Fibroblast of lung (primary cell): ENCODE data around the gene CARD10. TPM values are rescaled to one million over a fixed set of nuclear protein-coding genes. Genes with fewer than 3 reads are reported as not detected.
"Not testable (repeated sequence)": the region's sequence is repeated elsewhere in the genome, so short reads cannot be mapped to it uniquely, and the experiment has no call there.

ENCODE experiments used
- DNase-seq, 2 donors: peaks; one replicate each; pipeline versions ENCODE4 v3.0.0 to v3.0.0-alpha.2; 2010; ENCODE audit warnings: low read depth in 2 of 2
- H2AFZ ChIP-seq: 2 replicates; pipeline ENCODE4 v1.5.1; 2012; ENCODE audit warnings: low read length, control low read depth, inconsistent platforms
- H3K27ac ChIP-seq: 2 replicates; pipeline ENCODE4 v1.5.1; 2011; ENCODE audit warnings: low read length, control low read depth; ENCODE audit not compliant: insufficient read depth
- H3K27me3 ChIP-seq: 2 replicates; pipeline ENCODE4 v1.5.1; 2011; ENCODE audit warnings: mild to moderate bottlenecking, low read length; ENCODE audit not compliant: control insufficient read depth, insufficient read depth
- H3K36me3 ChIP-seq: 2 replicates; pipeline ENCODE4 v1.5.1; 2011; ENCODE audit warnings: low read length; ENCODE audit not compliant: control insufficient read depth, insufficient read depth
- H3K4me1 ChIP-seq: 2 replicates; pipeline ENCODE4 v1.5.1; 2011; ENCODE audit warnings: low read length; ENCODE audit not compliant: control insufficient read depth, insufficient read depth; ENCODE audit errors: extremely low read depth
- H3K4me2 ChIP-seq: 2 replicates; pipeline ENCODE4 v1.5.1; 2011; ENCODE audit warnings: low read length, control low read depth; ENCODE audit not compliant: insufficient read depth; ENCODE audit errors: extremely low read depth
- H3K4me3 ChIP-seq, 4 experiments: fragments of 200-600 bp in 1 of 4; sonication (generic) in 1 of 4; replicated peaks in 1 of 4; 2 replicates each; pipeline ENCODE4 v1.5.1; 2011 to 2016; ENCODE audit warnings: low read length in 4 of 4, low read depth in 3 of 4, mild to moderate bottlenecking in 3 of 4, control low read depth in 2 of 4, inconsistent platforms in 1 of 4, mixed read lengths in 1 of 4; ENCODE audit not compliant: insufficient read depth in 1 of 4; ENCODE audit errors: control extremely low read depth in 1 of 4
- H3K79me2 ChIP-seq: 2 replicates; pipeline ENCODE4 v1.5.1; 2012; ENCODE audit warnings: mild to moderate bottlenecking, low read length, inconsistent platforms; ENCODE audit not compliant: control insufficient read depth, insufficient read depth
- H3K9ac ChIP-seq: 2 replicates; pipeline ENCODE4 v1.5.1; 2011; ENCODE audit warnings: mild to moderate bottlenecking, low read length, control low read depth; ENCODE audit not compliant: insufficient read depth
- H3K9me3 ChIP-seq: 2 replicates; pipeline ENCODE4 v1.5.1; 2012; ENCODE audit warnings: low read depth, low read length; ENCODE audit not compliant: control insufficient read depth, insufficient read depth
- H4K20me1 ChIP-seq: 2 replicates; pipeline ENCODE4 v1.5.1; 2011; ENCODE audit warnings: low read length; ENCODE audit not compliant: control insufficient read depth, insufficient read depth; ENCODE audit errors: extremely low read depth
- CTCF ChIP-seq, 2 donors: IDR thresholded peaks in 1 of 2; conservative IDR thresholded peaks in 1 of 2; 1 replicate in 1 of 2; 2 replicates in 1 of 2; pipeline ENCODE4 v1.5.1; 2011 to 2012; ENCODE audit warnings: low read length in 2 of 2, control low read depth in 1 of 2, inconsistent platforms in 1 of 2, low read depth in 1 of 2, mild to moderate bottlenecking in 1 of 2
- EZH2 ChIP-seq: IDR thresholded peaks from 2 replicates; pipeline ENCODE4 v1.5.1; 2012; ENCODE audit warnings: low read length, control low read depth, mild to moderate bottlenecking; ENCODE audit errors: missing control alignments
- polyA plus RNA-seq, 2 donors: library from polyadenylated mRNA; depleted of rRNA in 1 of 2; stranded (reverse) in 1 of 2; unstranded in 1 of 2; fragments of >200 nt; gene quantifications; 2 replicates each; pipeline ENCODE4 v1.2.1, GENCODE V29; 2011 to 2012; ENCODE audit warnings: missing spikeins in 1 of 2
- total RNA-seq: library from RNA; depleted of rRNA; stranded (reverse); fragments of >200 nt; gene quantifications from 2 replicates; pipeline ENCODE4 v1.2.1, GENCODE V29; 2014

The CARD10 gene
- total and polyA plus RNA-seq, 2 donors (not counting 1 experiment from before 2014, with no cell fraction given) = 1.6 to 2.3 TPM

- no peak for DNase-seq
- TF ChIP-seq CTCF (conservative IDR thresholded peaks at IDR 0.05 in 1 of 2, IDR thresholded peaks at IDR 0.05 in 1 of 2; ENCODE audit: low read depth in 1 of 2, low read length in 2 of 2) = no peak
- TF ChIP-seq EZH2 = no peak
- Histone ChIP-seq H3K27me3 (no peaks in the 10 kb centered on the region), H2AFZ (no peak overlapping the region), H3K27ac (no peak overlapping the region), H3K36me3 (no peaks in the 10 kb centered on the region), H3K4me3 (no peak overlapping the region), H3K9ac (peak overlapping the region; percentile 6), H3K4me1 (peaks cover 24% of the 10 kb centered on the region), H4K20me1 (no peaks in the 10 kb centered on the region), H3K4me2 (no peak overlapping the region), H3K9me3 (no peaks in the 10 kb centered on the region), H3K79me2 (no peaks in the 10 kb centered on the region)
Observed at GRCh38 chr22:37551981-37552380, 32.8 kb upstream of the CARD10 start.

GRCh38 chr22:37550921-37551320 lies 31.7 kb upstream of the CARD10 start:
- peaks cover 27% of the 10 kb centered on the region for H3K4me1 ChIP-seq
- H3K36me3 ChIP-seq, H3K9ac ChIP-seq, H3K4me3 ChIP-seq, H3K27me3 ChIP-seq, H3K4me2 ChIP-seq, DNase-seq, H3K79me2 ChIP-seq, H4K20me1 ChIP-seq, H2AFZ ChIP-seq, H3K27ac ChIP-seq, H3K9me3 ChIP-seq: not testable (repeated sequence)

- TF ChIP-seq EZH2 = no peak
- peak; percentile 41 to 57 for TF ChIP-seq CTCF (conservative IDR thresholded peaks at IDR 0.05 in 1 of 2, IDR thresholded peaks at IDR 0.05 in 1 of 2; ENCODE audit: low read depth in 1 of 2, low read length in 2 of 2)
- H3K9me3 ChIP-seq = no peaks in the 10 kb centered on the region
- DNase-seq = peak; percentile 54 to 74
- H2AFZ ChIP-seq = no peak overlapping the region
- H3K4me2 ChIP-seq = no peak overlapping the region
- H4K20me1 ChIP-seq = no peaks in the 10 kb centered on the region
- H3K9ac ChIP-seq = no peak overlapping the region
- peaks cover 33% of the 10 kb centered on the region for H3K4me1 ChIP-seq
- no peaks in the 10 kb centered on the region for H3K27me3 ChIP-seq
- H3K36me3 ChIP-seq = no peaks in the 10 kb centered on the region
- H3K4me3 ChIP-seq = no peak overlapping the region
- no peak overlapping the region for H3K27ac ChIP-seq
- H3K79me2 ChIP-seq = no peaks in the 10 kb centered on the region
Observed at GRCh38 chr22:37549704-37550059, 30.5 kb upstream of the CARD10 start.
